ENCODE data around the gene GSTO1.

The GSTO1 gene

DNA sequence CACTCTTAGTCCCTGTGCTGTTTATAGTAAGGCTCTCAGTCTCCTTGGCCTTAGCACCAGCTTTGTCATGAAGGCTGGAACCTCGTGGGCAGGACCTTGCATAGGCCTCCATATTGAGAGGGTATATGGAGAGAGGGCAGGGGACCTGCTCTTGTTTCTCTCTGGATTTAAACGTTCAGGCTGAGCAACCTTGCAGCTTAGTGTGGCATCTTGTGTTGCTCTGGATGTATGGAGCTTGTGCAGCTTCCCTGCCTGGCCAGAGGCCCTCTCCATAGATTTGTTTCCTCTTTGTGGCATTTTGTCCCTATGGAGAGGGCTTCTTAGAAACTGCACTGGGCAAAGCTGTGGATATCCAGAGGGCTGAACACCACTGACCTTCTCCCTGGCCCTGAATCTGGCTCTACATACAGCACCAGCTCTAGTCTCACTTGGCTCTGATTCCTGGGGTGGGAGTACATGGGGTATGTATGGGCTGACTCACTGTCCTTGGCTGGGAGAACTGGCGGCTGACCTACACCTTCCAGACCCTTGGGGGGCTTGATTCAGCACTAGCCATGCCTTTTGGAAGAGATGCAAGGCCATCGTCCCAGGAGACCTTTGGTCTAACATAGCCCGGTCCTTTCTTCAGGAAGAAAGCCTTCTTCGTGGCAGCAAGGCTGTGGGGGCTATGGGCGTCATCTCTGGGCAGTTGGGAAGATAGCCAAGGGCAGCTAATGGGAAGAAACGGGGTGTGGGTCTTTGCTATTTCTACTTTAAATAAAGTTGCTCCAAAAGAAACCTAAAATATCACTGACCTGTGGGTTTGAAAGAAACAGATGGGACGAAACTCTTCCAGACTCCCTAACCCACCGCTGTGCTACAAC is 53.1 kb downstream of the GSTO1 start:
- DNase-seq = no peak

DNA sequence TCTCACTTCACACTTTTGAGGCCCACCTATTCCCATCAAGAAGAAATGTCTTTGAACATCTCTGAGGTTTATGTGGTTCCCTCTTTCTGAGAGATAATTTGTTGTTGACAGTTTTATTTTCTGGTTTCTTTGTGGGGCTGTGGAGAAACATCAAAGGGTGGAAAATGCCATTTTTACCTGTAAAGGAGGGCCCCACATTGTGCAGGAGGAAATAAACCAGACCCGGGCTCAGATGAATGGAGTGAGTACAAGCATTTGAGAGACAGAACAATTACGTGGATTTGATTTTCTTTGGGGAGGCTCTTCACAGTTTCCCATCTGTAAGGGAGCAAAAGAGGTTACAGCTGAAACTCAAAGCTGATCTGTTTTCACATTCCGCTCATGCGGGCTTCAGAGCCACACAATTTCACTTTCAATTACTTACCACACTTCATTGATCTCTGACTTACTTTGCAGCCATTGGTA is 53.8 kb downstream of the GSTO1 start:
- DNase-seq = no peak

GRCh38 chr10:104309980-104310978 is 55.6 kb downstream of the GSTO1 start:
- DNase-seq = peak; percentile 74

- DNase-seq = no peak
These were observed 56.6 kb downstream of the GSTO1 start for GRCh38 chr10:104311184-104311720.

- DNase-seq = no peak
These were observed 60.1 kb downstream of the GSTO1 start for GRCh38 chr10:104314591-104315485.

GRCh38 chr10:104315486-104315921 is 60.8 kb downstream of the GSTO1 start:
- DNase-seq = no peak

- DNase-seq = no peak
These were observed 61.8 kb downstream of the GSTO1 start for GRCh38 chr10:104316321-104317099.

All from amniotic stem cell (primary cell).